Measurements from ENCODE around the gene OPRM1. TPM values are rescaled to one million over a fixed set of nuclear protein-coding genes. Genes with fewer than 3 reads are reported as not detected.

The OPRM1 gene
- polyA plus RNA-seq, 3 donors from 2014 or later: not detected

GRCh38 chr6:154096316-154096715, 57.3 kb downstream of the OPRM1 start:
- Mint-ChIP-seq H3K27ac (no peak overlapping the region), H3K4me1 (no peaks in the 10 kb centered on the region), H3K27me3 (ENCODE audit: low read depth in 3 of 3) (peaks cover 2 to 9% (median 3%) of the 10 kb centered on the region in 3 donors), H3K36me3 (no peaks in the 10 kb centered on the region), H3K9me3 (no peaks in the 10 kb centered on the region), H3K4me3 (no peak overlapping the region)
- no peak for DNase-seq

GRCh38 chr6:154096834-154097233, 57.8 kb downstream of the OPRM1 start:
- no peak overlapping the region for H3K4me3 Mint-ChIP-seq
- DNase-seq: no peak
- H3K27me3 Mint-ChIP-seq (ENCODE audit: low read depth in 3 of 3): peaks cover 2 to 8% (median 3%) of the 10 kb centered on the region in 3 donors
- H3K4me1 Mint-ChIP-seq: no peaks in the 10 kb centered on the region
- no peaks in the 10 kb centered on the region for H3K9me3 Mint-ChIP-seq
- H3K36me3 Mint-ChIP-seq: no peaks in the 10 kb centered on the region
- no peak overlapping the region for H3K27ac Mint-ChIP-seq

GRCh38 chr6:154099211-154099610, 60.2 kb downstream of the OPRM1 start:
- H3K27me3 Mint-ChIP-seq (ENCODE audit: low read depth in 3 of 3): peaks cover 1 to 12% (median 4%) of the 10 kb centered on the region in 3 donors
- no peak for DNase-seq
- H3K36me3 Mint-ChIP-seq: peaks cover 0 to 5% (median 0%) of the 10 kb centered on the region in 3 donors
- H3K9me3 Mint-ChIP-seq: no peaks in the 10 kb centered on the region
- no peak overlapping the region for H3K27ac Mint-ChIP-seq
- no peak overlapping the region for H3K4me3 Mint-ChIP-seq
- H3K4me1 Mint-ChIP-seq: no peaks in the 10 kb centered on the region

GRCh38 chr6:154106251-154106650, 67.2 kb downstream of the OPRM1 start:
- Mint-ChIP-seq H3K4me1 (no peaks in the 10 kb centered on the region), H3K36me3 (peaks cover 0 to 5% (median 0%) of the 10 kb centered on the region in 3 donors), H3K27ac (no peak overlapping the region), H3K9me3 (no peaks in the 10 kb centered on the region), H3K27me3 (ENCODE audit: low read depth in 3 of 3) (peaks cover 0 to 17% (median 4%) of the 10 kb centered on the region in 3 donors), H3K4me3 (no peak overlapping the region)
- DNase-seq: no peak

- no peak for DNase-seq
- no peaks in the 10 kb centered on the region for H3K9me3 Mint-ChIP-seq
- H3K27me3 Mint-ChIP-seq (ENCODE audit: low read depth in 3 of 3): peaks cover 0 to 16% (median 2%) of the 10 kb centered on the region in 3 donors
- H3K4me1 Mint-ChIP-seq: no peaks in the 10 kb centered on the region
- no peaks in the 10 kb centered on the region for H3K36me3 Mint-ChIP-seq
- no peak overlapping the region for H3K4me3 Mint-ChIP-seq
- H3K27ac Mint-ChIP-seq: no peak overlapping the region
These were observed 72.0 kb downstream of the OPRM1 start for GRCh38 chr6:154111025-154111424.

- no peaks in the 10 kb centered on the region for H3K9me3 Mint-ChIP-seq
- H3K36me3 Mint-ChIP-seq: no peaks in the 10 kb centered on the region
- no peaks in the 10 kb centered on the region for H3K4me1 Mint-ChIP-seq
- H3K27me3 Mint-ChIP-seq (ENCODE audit: low read depth in 3 of 3): peaks cover 2 to 12% (median 2%) of the 10 kb centered on the region in 3 donors
- DNase-seq: no peak
- no peak overlapping the region for H3K27ac Mint-ChIP-seq
- H3K4me3 Mint-ChIP-seq: no peak overlapping the region
These were observed 73.3 kb downstream of the OPRM1 start for GRCh38 chr6:154112181-154112809.

- Mint-ChIP-seq H3K27ac (no peak overlapping the region), H3K4me3 (no peak overlapping the region), H3K36me3 (no peaks in the 10 kb centered on the region), H3K4me1 (no peaks in the 10 kb centered on the region), H3K27me3 (ENCODE audit: low read depth in 3 of 3) (peaks cover 2 to 7% (median 4%) of the 10 kb centered on the region in 3 donors), H3K9me3 (no peaks in the 10 kb centered on the region)
- no peak for DNase-seq
These were observed 74.4 kb downstream of the OPRM1 start for GRCh38 chr6:154113392-154113791.

- no peak for DNase-seq
- H3K36me3 Mint-ChIP-seq: no peaks in the 10 kb centered on the region
- H3K4me1 Mint-ChIP-seq: no peaks in the 10 kb centered on the region
- no peak overlapping the region for H3K4me3 Mint-ChIP-seq
- no peaks in the 10 kb centered on the region for H3K9me3 Mint-ChIP-seq
- H3K27me3 Mint-ChIP-seq (ENCODE audit: low read depth in 3 of 3): peaks cover 2 to 13% (median 4%) of the 10 kb centered on the region in 3 donors
- H3K27ac Mint-ChIP-seq: no peak overlapping the region
These were observed 78.4 kb downstream of the OPRM1 start for GRCh38 chr6:154117485-154117884.

- Mint-ChIP-seq H3K4me3 (no peak overlapping the region), H3K4me1 (peaks cover 2 to 15% of the 10 kb centered on the region in 2 donors), H3K27ac (no peak overlapping the region)
These were observed 83.3 kb downstream of the OPRM1 start for GRCh38 chr6:154122195-154122925.

GRCh38 chr6:154123155-154123956, 84.3 kb downstream of the OPRM1 start:
- Mint-ChIP-seq H3K36me3 (no peaks in the 10 kb centered on the region), H3K9me3 (no peaks in the 10 kb centered on the region), H3K4me3 (no peak overlapping the region), H3K4me1 (peaks cover 2 to 15% of the 10 kb centered on the region in 2 donors), H3K27ac (no peak overlapping the region), H3K27me3 (ENCODE audit: low read depth in 3 of 3) (peaks cover 0 to 12% (median 4%) of the 10 kb centered on the region in 3 donors)
- DNase-seq: no peak

More at GRCh38 chr6:154122195-154122925, 83.3 kb downstream of the OPRM1 start:
- DNase-seq: no peak
- no peaks in the 10 kb centered on the region for H3K9me3 Mint-ChIP-seq
- H3K36me3 Mint-ChIP-seq: no peaks in the 10 kb centered on the region
- H3K27me3 Mint-ChIP-seq (ENCODE audit: low read depth in 3 of 3): peaks cover 0 to 12% (median 5%) of the 10 kb centered on the region in 3 donors

- H3K36me3 Mint-ChIP-seq: no peaks in the 10 kb centered on the region
- H3K27ac Mint-ChIP-seq: no peak overlapping the region
- H3K27me3 Mint-ChIP-seq (ENCODE audit: low read depth in 3 of 3): peaks cover 0 to 8% (median 4%) of the 10 kb centered on the region in 3 donors
- DNase-seq: no peak
- H3K4me3 Mint-ChIP-seq: no peak overlapping the region
- H3K4me1 Mint-ChIP-seq: peaks cover 2 to 15% of the 10 kb centered on the region in 2 donors
- no peaks in the 10 kb centered on the region for H3K9me3 Mint-ChIP-seq
These were observed 86.4 kb downstream of the OPRM1 start for GRCh38 chr6:154125421-154125820.

GRCh38 chr6:154127657-154128056, 88.6 kb downstream of the OPRM1 start:
- no peak overlapping the region for H3K27ac Mint-ChIP-seq
- peaks cover 2 to 15% of the 10 kb centered on the region in 2 donors for H3K4me1 Mint-ChIP-seq
- no peak overlapping the region for H3K4me3 Mint-ChIP-seq

GRCh38 chr6:154134471-154135147, 95.6 kb downstream of the OPRM1 start:
- H3K9me3 Mint-ChIP-seq: no peaks in the 10 kb centered on the region
- no peak overlapping the region for H3K27ac Mint-ChIP-seq
- no peaks in the 10 kb centered on the region for H3K4me1 Mint-ChIP-seq
- H3K4me3 Mint-ChIP-seq: no peak overlapping the region
- peaks cover 0 to 6% (median 3%) of the 10 kb centered on the region in 3 donors for H3K27me3 Mint-ChIP-seq (ENCODE audit: low read depth in 3 of 3)
- no peaks in the 10 kb centered on the region for H3K36me3 Mint-ChIP-seq
- DNase-seq: no peak

More at GRCh38 chr6:154127657-154128056, 88.6 kb downstream of the OPRM1 start:
- Mint-ChIP-seq H3K27me3 (ENCODE audit: low read depth in 3 of 3) (peaks cover 3 to 4% (median 3%) of the 10 kb centered on the region in 3 donors), H3K36me3 (no peaks in the 10 kb centered on the region), H3K9me3 (no peaks in the 10 kb centered on the region)
- no peak for DNase-seq

All from immature natural killer cell (primary cell).